GM12878 (cell line): ENCODE measurements around the gene RBM18. TPM values are rescaled to one million over a fixed set of nuclear protein-coding genes. Genes with fewer than 3 reads are reported as not detected.

Experiments
- ATAC-seq: fragments of 200-7000 bp; cut with Tn5 transposase; 3 replicates; pipeline ENCODE4 v1.9.1; 2020; ENCODE audit warnings: mild to moderate bottlenecking, moderate library complexity
- BruUV-seq: library from RNA; stranded (reverse); fragments of 400-500 nt; replicated peaks from 2 replicates; lab custom pipeline; 2021; lab: Mats Ljungman, UMichigan
- CTCF ChIA-PET: fragments of 300-600 bp; sonication (Branson Sonifier 250); formaldehyde crosslinking; extraction: SDS; loops from one replicate; lab custom pipeline; 2021; ENCODE audit warnings: inconsistent platforms; lab: Yijun Ruan, JAX
- POLR2A ChIA-PET: fragments of 350-600 bp; formaldehyde crosslinking; extraction: SDS; loops from one replicate; lab custom pipeline; 2021; ENCODE audit warnings: inconsistent platforms; lab: Charles Lee
- RAD21 ChIA-PET: fragments of 300-600 bp; sonication (Branson Sonifier 250); formaldehyde crosslinking; loops from one replicate; lab custom pipeline; 2023; ENCODE audit warnings: antibody characterized with exemption; ENCODE audit not compliant: unreplicated experiment; lab: Charles Lee
- SMC1A ChIA-PET: fragments of 300-600 bp; sonication (Branson Sonifier 250); formaldehyde crosslinking; loops from one replicate; lab custom pipeline; 2023; ENCODE audit not compliant: unreplicated experiment, uncharacterized antibody; lab: Charles Lee
- DNase-seq: peaks from one replicate; pipeline ENCODE4 v3.0.0-alpha.2; 2011; ENCODE audit warnings: low read depth, low spot score
- FAIRE-seq: peaks from 3 replicates; lab custom pipeline; 2011; peaks lifted over from hg19 to GRCh38; lab: Jason Lieb, UNC
- H2AFZ ChIP-seq: 2 replicates; pipeline ENCODE4 v1.6.0; 2011; ENCODE audit warnings: low read depth, low read length, control low read depth; ENCODE audit not compliant: control insufficient read depth
- H3K27ac ChIP-seq: 2 replicates; pipeline ENCODE4 v1.5.1; 2011; ENCODE audit warnings: control low read depth; ENCODE audit not compliant: control insufficient read depth, insufficient read depth
- H3K27me3 ChIP-seq, 2 experiments: replicated peaks in 1 of 2; 2 replicates each; pipeline versions ENCODE4 v1.6.0 to v1.6.1; 2011; ENCODE audit warnings: low read length in 1 of 2; ENCODE audit not compliant: control insufficient read depth in 2 of 2, insufficient read depth in 2 of 2
- H3K36me3 ChIP-seq, 2 experiments: 2 replicates each; pipeline ENCODE4 v1.5.1; 2011; ENCODE audit warnings: low read length in 1 of 2; ENCODE audit not compliant: control insufficient read depth in 2 of 2, insufficient read depth in 2 of 2
- H3K4me1 ChIP-seq: 2 replicates; pipeline ENCODE4 v1.6.1; 2011; ENCODE audit warnings: mild to moderate bottlenecking, low read length, moderate library complexity, mixed read lengths; ENCODE audit not compliant: control insufficient read depth, insufficient read depth
- H3K4me2 ChIP-seq: 2 replicates; pipeline ENCODE4 v1.6.0; 2011; ENCODE audit warnings: control low read depth; ENCODE audit not compliant: control insufficient read depth, insufficient read depth
- H3K4me3 ChIP-seq: fragments of 200-600 bp; sonication (generic); 2 replicates; pipeline ENCODE4 v1.5.1; 2016
- H3K79me2 ChIP-seq: 2 replicates; pipeline ENCODE4 v1.6.0; 2011; ENCODE audit warnings: low read length; ENCODE audit not compliant: control insufficient read depth, insufficient read depth
- H3K9ac ChIP-seq: 2 replicates; pipeline ENCODE4 v1.8.0; 2011; ENCODE audit warnings: low read length, control low read depth, mixed read lengths; ENCODE audit not compliant: control insufficient read depth, insufficient read depth
- H3K9me3 ChIP-seq: replicated peaks from 3 replicates; pipeline ENCODE4 v1.5.1; 2011; ENCODE audit warnings: mild to moderate bottlenecking, low read length; ENCODE audit not compliant: control insufficient read depth, insufficient read depth
- H4K20me1 ChIP-seq: 2 replicates; pipeline ENCODE4 v1.6.0; 2011; ENCODE audit not compliant: control insufficient read depth, insufficient read depth
- ATF2 ChIP-seq: IDR thresholded peaks from 2 replicates; pipeline ENCODE4 v1.6.1; 2012; ENCODE audit warnings: low read length, inconsistent platforms
- BHLHE40 ChIP-seq, 2 experiments: fragments of 450-650 bp in 1 of 2; IDR thresholded peaks; 2 replicates each; pipeline ENCODE4 v1.6.1; 2011 to 2017; ENCODE audit warnings: low read depth in 2 of 2, borderline replicate concordance in 1 of 2, improper control_type of control experiment in 1 of 2, low read length in 1 of 2, mild to moderate bottlenecking in 1 of 2
- HSF1 ChIP-seq: fragments of 150-350 bp; IDR thresholded peaks from 2 replicates; pipeline ENCODE4 v1.6.1; 2014; ENCODE audit warnings: mild to moderate bottlenecking, low read depth, low read length
- LARP7 ChIP-seq: fragments of 450-650 bp; IDR thresholded peaks from 2 replicates; pipeline ENCODE4 v1.6.1; 2017; ENCODE audit warnings: mild to moderate bottlenecking
- NFYB ChIP-seq: IDR thresholded peaks from 2 replicates; pipeline ENCODE4 v1.6.1; 2011; ENCODE audit warnings: low read depth, mild to moderate bottlenecking, low read length, improper control_type of control experiment, moderate library complexity; ENCODE audit not compliant: insufficient read depth
- RB1 ChIP-seq: fragments of 450-650 bp; formaldehyde crosslinking; IDR thresholded peaks from 2 replicates; pipeline ENCODE4 v1.6.1; 2017; ENCODE audit warnings: mild to moderate bottlenecking, borderline replicate concordance
- RCOR1 ChIP-seq: conservative IDR thresholded peaks from 2 replicates; pipeline ENCODE4 v1.6.1; 2012; ENCODE audit warnings: low read depth, low read length, improper control_type of control experiment
- SREBF1 ChIP-seq: IDR thresholded peaks from 2 replicates; pipeline ENCODE4 v1.6.1; 2012; ENCODE audit warnings: mild to moderate bottlenecking, low read length
- TARDBP ChIP-seq: IDR thresholded peaks from 2 replicates; pipeline ENCODE4 v1.6.1; 2016; ENCODE audit warnings: borderline replicate concordance
- ZBED1 ChIP-seq: IDR thresholded peaks from 2 replicates; pipeline ENCODE4 v1.6.1; 2016; ENCODE audit warnings: borderline replicate concordance
- WGBS: methylation state at CpG from one replicate; pipeline ENCODE4 v1.1.6; 2016; ENCODE audit warnings: low lambda C conversion rate; ENCODE audit not compliant: insufficient replicate concordance, insufficient coverage; ENCODE audit errors: missing lambda C conversion rate; 5-methylcytosine and 5-hydroxymethylcytosine counted together
- in situ Hi-C: fragments of 300-500 bp; cut with MboI; formaldehyde crosslinking; loops from 9 replicates; pipeline ENCODE4 v1.14.3; 2018; ENCODE audit warnings: mixed read lengths
- intact Hi-C: fragments of 100-400 bp; cut with micrococcal nuclease; formaldehyde crosslinking; loops from one replicate; pipeline ENCODE4 v1.14.2; 2022; ENCODE audit not compliant: unreplicated experiment
- polyA plus RNA-seq, 11 experiments: library from polyadenylated mRNA; depleted of rRNA in 4 of 11; unstranded in 6 of 11; stranded (reverse) in 5 of 11; fragments of >200 nt; fragmentation: Nextera tagmentation in 4 of 11; fragmentation: Illumina TruSeq in 1 of 11; extraction: Ambion mirVana in 4 of 11; extraction: Trizol in 1 of 11; gene quantifications; 1 replicate in 1 of 11; 2 replicates in 10 of 11; pipeline versions ENCODE4 v1.2.1 to v1.2.3, GENCODE V29; 2011 to 2016; ENCODE audit warnings: inconsistent platforms in 2 of 11, missing spikeins in 2 of 11, low read depth in 1 of 11
- total RNA-seq, 4 experiments: library from RNA; depleted of rRNA in 3 of 4; stranded (reverse); fragments of >200 nt in 3 of 4; fragmentation: Illumina TruSeq in 1 of 4; extraction: Trizol in 1 of 4; gene quantifications; 2 replicates each; pipeline versions ENCODE4 v1.2.1 to v1.2.3, GENCODE V29; 2013 to 2021

RBM18 gene
- total and polyA plus RNA-seq, 10 of the 15 experiments (the other 5 are each of a cell fraction or from before 2014, with no cell fraction given) = 6.4 to 46.8 (median 30.4) TPM

- Histone ChIP-seq H3K4me2 (no peak overlapping the region), H3K36me3 (no peaks in the 10 kb centered on the region), H3K4me1 (no peaks in the 10 kb centered on the region), H3K27me3 (no peaks in the 10 kb centered on the region), H3K9ac (no peak overlapping the region), H3K4me3 (no peak overlapping the region), H4K20me1 (no peaks in the 10 kb centered on the region), H3K9me3 (no peaks in the 10 kb centered on the region), H2AFZ (no peak overlapping the region), H3K27ac (no peak overlapping the region), H3K79me2 (no peaks in the 10 kb centered on the region)
- DNase-seq (no peak), FAIRE-seq (no peak), ATAC-seq (no peak)
- WGBS = 75% methylated on average over 16 of the region's 16 CpGs
- TF ChIP-seq RCOR1 = no peak
- no TSS peak for BruUV-seq
- in situ Hi-C loops = no loop called here
- POLR2A ChIA-PET = no interaction called here
- intact Hi-C loops = no loop called here
- CTCF ChIA-PET = interaction anchor here (1.4 kb wide), 1 partner anchor 157 kb away, joined by 4 read pairs; no protein-coding TSS in a partner anchor
- RAD21 ChIA-PET = no interaction called here
- SMC1A ChIA-PET = no interaction called here
Observed at GRCh38 chr9:122192914-122193525, 71.6 kb downstream of the RBM18 start.

GRCh38 chr9:122192261-122192875, 72.3 kb downstream of the RBM18 start:
- RAD21 ChIA-PET = no interaction called here
- in situ Hi-C loops = no loop called here
- BruUV-seq = no TSS peak

More at GRCh38 chr9:122192261-122192875, 72.3 kb downstream of the RBM18 start:
- WGBS = 37% methylated on average over 5 of the region's 5 CpGs
- no peaks in the 10 kb centered on the region for H3K79me2 ChIP-seq
- no peak overlapping the region for H2AFZ ChIP-seq
- no peaks in the 10 kb centered on the region for H3K9me3 ChIP-seq
- H3K4me3 ChIP-seq = no peak overlapping the region
- no peak overlapping the region for H3K9ac ChIP-seq
- no peak for ATAC-seq
- no peak for TF ChIP-seq HSF1
- no peak for TF ChIP-seq BHLHE40 (IDR thresholded peaks at IDR 0.05; ENCODE audit: borderline replicate concordance in 1 of 2, low read depth in 2 of 2, low read length in 1 of 2)
- TF ChIP-seq LARP7 = no peak
- TF ChIP-seq ATF2 = no peak
- TF ChIP-seq TARDBP = no peak
- no peak for TF ChIP-seq NFYB
- no peak for TF ChIP-seq SREBF1
- TF ChIP-seq ZBED1 = no peak
- TF ChIP-seq RB1 = no peak
- TF ChIP-seq, all 136 proteins: peak for 0
- Histone ChIP-seq H3K27ac (no peak overlapping the region), H3K27me3 (no peaks in the 10 kb centered on the region; a peak in 1 of 4 replicates), H3K36me3 (no peaks in the 10 kb centered on the region), H4K20me1 (no peaks in the 10 kb centered on the region), H3K4me1 (no peaks in the 10 kb centered on the region), H3K4me2 (no peak overlapping the region)
- no peak for DNase-seq
- ChIA-PET SMC1A (no interaction called here), CTCF (interaction anchor here (0.6 to 1.4 kb wide), 2 partner anchors 12 to 158 kb away, joined by 3 to 4 read pairs; no protein-coding TSS in a partner anchor), POLR2A (no interaction called here)
- intact Hi-C loops = no loop called here
- no peak for FAIRE-seq
